HepG2 (cell line): ENCODE measurements around the gene FBXO39. TPM values are rescaled to one million over a fixed set of nuclear protein-coding genes. Genes with fewer than 3 reads are reported as not detected.

ENCODE experiments used
- ATAC-seq: fragments of 200-7000 bp; cut with Tn5 transposase; 3 replicates; pipeline ENCODE4 v1.9.1; 2020; ENCODE audit warnings: mild to moderate bottlenecking, moderate library complexity
- BruUV-seq: library from RNA; stranded (reverse); fragments of 400-500 nt; replicated peaks from 2 replicates; lab custom pipeline; 2021; lab: Mats Ljungman, UMichigan
- CTCF ChIA-PET: fragments of 300-600 bp; formaldehyde crosslinking; extraction: SDS; loops from one replicate; lab custom pipeline; 2021; ENCODE audit warnings: low total read pairs, inconsistent platforms, low intra/inter-chr PET ratio; lab: Yijun Ruan, JAX
- POLR2A ChIA-PET: fragments of 350-600 bp; sonication (Branson Sonifier 250); formaldehyde crosslinking; loops from one replicate; lab custom pipeline; 2020; ENCODE audit warnings: antibody characterized with exemption, inconsistent platforms; lab: Yijun Ruan, JAX
- DNase-seq: peaks from one replicate; pipeline ENCODE4 v3.0.0-alpha.2; 2015; ENCODE audit warnings: low spot score
- FAIRE-seq: peaks from 3 replicates; lab custom pipeline; 2011; peaks lifted over from hg19 to GRCh38; lab: Jason Lieb, UNC
- H2AFZ ChIP-seq: one replicate; pipeline ENCODE4 v1.6.1; 2011; ENCODE audit warnings: low read length, inconsistent platforms
- H3K27ac ChIP-seq: fragments of 300-600 bp; 3 replicates; pipeline ENCODE4 v1.8.0; 2011; ENCODE audit warnings: mixed run types, mild to moderate bottlenecking, mixed read lengths, low read length, inconsistent platforms; ENCODE audit not compliant: insufficient read depth; ENCODE audit errors: extremely low read length
- H3K27me3 ChIP-seq, 2 experiments: fragments of 200-600 bp in 1 of 2; 2 replicates in 1 of 2; 3 replicates in 1 of 2; pipeline versions ENCODE4 v1.6.0 to v1.8.0; 2011; ENCODE audit warnings: low read length in 2 of 2, mild to moderate bottlenecking in 2 of 2, moderate library complexity in 2 of 2, inconsistent platforms in 1 of 2; ENCODE audit not compliant: insufficient read depth in 2 of 2, control insufficient read depth in 1 of 2
- H3K36me3 ChIP-seq, 2 experiments: fragments of 200-600 bp in 1 of 2; replicated peaks in 1 of 2; 2 replicates in 1 of 2; 3 replicates in 1 of 2; pipeline versions ENCODE4 v1.5.1 to v1.8.0; 2011; ENCODE audit warnings: low read length in 2 of 2, inconsistent platforms in 1 of 2; ENCODE audit not compliant: insufficient read depth in 2 of 2, control insufficient read depth in 1 of 2
- H3K4me1 ChIP-seq: 2 replicates; pipeline ENCODE4 v1.5.1; 2012; ENCODE audit warnings: low read length, inconsistent platforms; ENCODE audit not compliant: insufficient read depth
- H3K4me2 ChIP-seq: 2 replicates; pipeline ENCODE4 v1.6.0; 2011; ENCODE audit warnings: low read depth, low read length, inconsistent platforms
- H3K4me3 ChIP-seq, 3 experiments: fragments of 200-600 bp in 1 of 3; sonication (generic), shearing (Covaris generic) in 1 of 3; replicated peaks in 1 of 3; 2 replicates each; pipeline ENCODE4 v1.5.1; 2011 to 2016; ENCODE audit warnings: low read length in 3 of 3, inconsistent platforms in 2 of 3, low read depth in 2 of 3, mild to moderate bottlenecking in 2 of 3, control low read depth in 1 of 3, mixed read lengths in 1 of 3; ENCODE audit not compliant: insufficient read depth in 1 of 3
- H3K79me2 ChIP-seq: one replicate; pipeline ENCODE4 v1.6.1; 2011; ENCODE audit warnings: low read length, inconsistent platforms; ENCODE audit not compliant: insufficient read depth
- H3K9ac ChIP-seq: 2 replicates; pipeline ENCODE4 v1.6.0; 2011; ENCODE audit warnings: mild to moderate bottlenecking, low read depth, low read length, inconsistent platforms; ENCODE audit not compliant: insufficient read depth
- H3K9me3 ChIP-seq: 2 replicates; pipeline ENCODE4 v1.5.1; 2012; ENCODE audit warnings: mild to moderate bottlenecking, low read length
- H4K20me1 ChIP-seq: 2 replicates; pipeline ENCODE4 v1.6.0; 2011; ENCODE audit warnings: inconsistent platforms, mild to moderate bottlenecking, low read length, moderate library complexity; ENCODE audit not compliant: insufficient read depth
- ADNP ChIP-seq: sonication (generic); formaldehyde crosslinking; IDR thresholded peaks from 2 replicates; pipeline ENCODE4 v1.4.0; 2020; ENCODE audit warnings: missing genetic modification reagents
- CCDC6 ChIP-seq: sonication (generic); formaldehyde crosslinking; IDR thresholded peaks from 2 replicates; pipeline ENCODE4 v1.8.1; 2022; ENCODE audit warnings: mild to moderate bottlenecking, missing genetic modification reagents, moderate library complexity
- CREB1 ChIP-seq, 2 experiments: fragments of 450-650 bp in 1 of 2; IDR thresholded peaks; 2 replicates each; pipeline ENCODE4 v1.6.1; 2016 to 2017; ENCODE audit warnings: control low read depth in 1 of 2, mild to moderate bottlenecking in 1 of 2, missing compliant biosample characterization in 1 of 2, missing genetic modification characterization in 1 of 2
- FOXA1 ChIP-seq, 2 experiments: fragments of 450-650 bp in 1 of 2; sonication (generic) in 1 of 2; formaldehyde crosslinking in 1 of 2; IDR thresholded peaks; 2 replicates each; pipeline versions ENCODE4 v1.4.0 to v1.6.1; 2016 to 2020; ENCODE audit warnings: missing genetic modification reagents in 1 of 2
- FOXA3 ChIP-seq: IDR thresholded peaks from 2 replicates; pipeline ENCODE4 v1.6.1; 2016; ENCODE audit warnings: missing genetic modification reagents, missing compliant biosample characterization
- FOXJ3 ChIP-seq: sonication (generic); formaldehyde crosslinking; IDR thresholded peaks from 2 replicates; pipeline ENCODE4 v1.4.0; 2020; ENCODE audit warnings: missing genetic modification reagents, mild to moderate bottlenecking, borderline replicate concordance
- FUBP1 ChIP-seq: sonication (generic); formaldehyde crosslinking; IDR thresholded peaks from 2 replicates; pipeline ENCODE4 v1.5.1; 2020; ENCODE audit warnings: missing genetic modification reagents, mild to moderate bottlenecking, borderline replicate concordance
- HIC2 ChIP-seq: sonication (generic); formaldehyde crosslinking; IDR thresholded peaks from 2 replicates; pipeline ENCODE4 v1.9.0; 2022; ENCODE audit warnings: low read depth, missing genetic modification reagents
- JDP2 ChIP-seq: sonication (generic); formaldehyde crosslinking; IDR thresholded peaks from 2 replicates; pipeline ENCODE4 v1.8.1; 2022; ENCODE audit warnings: missing genetic modification reagents, borderline replicate concordance
- NFIB ChIP-seq: sonication (generic); formaldehyde crosslinking; IDR thresholded peaks from 2 replicates; pipeline ENCODE4 v1.9.0; 2021; ENCODE audit warnings: missing genetic modification reagents, mild to moderate bottlenecking, borderline replicate concordance
- RBM22 ChIP-seq: fragments of 200-400 bp; formaldehyde crosslinking; optimal IDR thresholded peaks from 2 replicates; pipeline ENCODE3; 2017; ENCODE audit warnings: mild to moderate bottlenecking, low read length, moderate library complexity
- RFX1 ChIP-seq: fragments of 450-650 bp; IDR thresholded peaks from 2 replicates; pipeline ENCODE4 v1.6.1; 2017
- RFXANK ChIP-seq: IDR thresholded peaks from 2 replicates; pipeline ENCODE4 v1.6.1; 2016
- RORA ChIP-seq: sonication (generic); formaldehyde crosslinking; IDR thresholded peaks from 2 replicates; pipeline ENCODE4 v1.5.0; 2020; ENCODE audit warnings: mild to moderate bottlenecking, missing genetic modification reagents, moderate library complexity
- TGIF2 ChIP-seq: IDR thresholded peaks from 2 replicates; pipeline ENCODE4 v1.6.1; 2016; ENCODE audit warnings: control low read depth, missing compliant biosample characterization
- U2AF2 ChIP-seq: fragments of 200-400 bp; formaldehyde crosslinking; IDR thresholded peaks from 2 replicates; pipeline ENCODE4 v1.6.1; 2017; ENCODE audit warnings: low read depth, mild to moderate bottlenecking, low read length
- ZNF234 ChIP-seq: sonication (generic); formaldehyde crosslinking; conservative IDR thresholded peaks from 2 replicates; pipeline ENCODE4 v1.5.1; 2020; ENCODE audit warnings: mild to moderate bottlenecking, missing genetic modification reagents
- ZNF337 ChIP-seq: sonication (generic); formaldehyde crosslinking; IDR thresholded peaks from 2 replicates; pipeline ENCODE4 v1.5.1; 2020; ENCODE audit warnings: missing genetic modification reagents, low read depth, mild to moderate bottlenecking, borderline replicate concordance
- ZNF441 ChIP-seq: sonication (generic); formaldehyde crosslinking; IDR thresholded peaks from 2 replicates; pipeline ENCODE4 v1.7.0; 2021; ENCODE audit warnings: missing genetic modification reagents, borderline replicate concordance
- ZNF598 ChIP-seq: sonication (generic); formaldehyde crosslinking; IDR thresholded peaks from 2 replicates; pipeline ENCODE4 v1.5.1; 2020; ENCODE audit warnings: mild to moderate bottlenecking, missing genetic modification reagents, borderline replicate concordance
- WGBS: methylation state at CpG from one replicate; pipeline ENCODE4 v1.1.6; 2017; ENCODE audit warnings: low lambda C conversion rate; 5-methylcytosine and 5-hydroxymethylcytosine counted together
- in situ Hi-C: cut with HindIII; loops from 2 replicates; pipeline ENCODE4 v1.10.0; 2017; ENCODE audit warnings: low pct_unique_long_range_greater_than_20kb; ENCODE audit not compliant: extremely low pct_ligation_motif_present
- intact Hi-C: fragments of 100-400 bp; cut with micrococcal nuclease; formaldehyde crosslinking; loops from one replicate; pipeline ENCODE4 v1.10.0; 2022; ENCODE audit not compliant: unreplicated experiment
- polyA plus RNA-seq, 8 experiments: library from polyadenylated mRNA; depleted of rRNA in 3 of 8; stranded (reverse) in 7 of 8; unstranded in 1 of 8; fragments of >200 nt; fragmentation: Illumina TruSeq in 4 of 8; extraction: Trizol in 4 of 8; gene quantifications; 2 replicates each; pipeline versions ENCODE4 v1.2.1 to v1.2.3, GENCODE V29; 2011 to 2016; ENCODE audit warnings: low read depth in 4 of 8, missing spikeins in 1 of 8, mixed read lengths in 1 of 8; ENCODE audit not compliant: insufficient read depth in 1 of 8
- total RNA-seq, 5 experiments: library from RNA; depleted of rRNA; stranded (reverse); fragments of >200 nt; fragmentation: Illumina TruSeq; extraction: Trizol; gene quantifications; 2 replicates each; pipeline ENCODE4 v1.2.3, GENCODE V29; 2016; ENCODE audit warnings: low read depth in 1 of 5

The FBXO39 gene
- total and polyA plus RNA-seq, 2 of the 13 experiments (the other 11 are each of a cell fraction or from before 2014, with no cell fraction given) = 0.09 TPM; not detected in 1

GRCh38 chr17:6831661-6832263 lies 55.7 kb downstream of the FBXO39 start, which contains the start of gene TEKT1:
Gene TEKT1, minus strand, starts transcription at chr17:6831729. Its CDS starts 1,353 bp downstream, at chr17:6830376.
- Histone ChIP-seq H3K9ac (peak within 1 kb of the TSS; percentile 54), H3K9me3 (no peaks in the 10 kb centered on the region), H3K4me1 (peaks cover 13% of the 10 kb centered on the region), H3K4me2 (peak within 1 kb of the TSS; percentile 97), H2AFZ (no peak within 1 kb of the TSS), H3K27me3 (peaks cover 1 to 20% of the 10 kb centered on the region in 2 experiments; a peak in 3 of 5 replicates), H4K20me1 (no peaks in the 10 kb centered on the region), H3K79me2 (no peaks in the 10 kb centered on the region), H3K4me3 (peak within 1 kb of the TSS; percentile 41 to 73 (median 51); a peak in 5 of 6 replicates), H3K36me3 (no peaks in the 10 kb centered on the region), H3K27ac (no peak within 1 kb of the TSS)
- ChIA-PET CTCF (no interaction called here), POLR2A (interaction anchor here (0.8 to 1.3 kb wide), 3 partner anchors 17 to 155 kb away, joined by 3 to 5 read pairs (median 3); no protein-coding TSS in a partner anchor)
- FAIRE-seq = peak; percentile 64
- 31% methylated on average over 5 of the region's 35 CpGs for WGBS
- in situ Hi-C loops = loop anchor here (10.0 kb wide), 1 partner anchor 167 kb away; no protein-coding TSS in a partner anchor
- DNase-seq = peak; percentile 77
- intact Hi-C loops = no loop called here
- BruUV-seq = no TSS peak
- peak; percentile 98 for ATAC-seq
- TF ChIP-seq FOXA1 (IDR thresholded peaks at IDR 0.05) = no peak
- peak; percentile 84 for TF ChIP-seq FOXA1 (CRISPR knock-in tag; IDR thresholded peaks at IDR 0.05)
- peak; percentile 88 for TF ChIP-seq RFX1
- TF ChIP-seq FOXA3 = peak; percentile 73
- no peak for TF ChIP-seq ZNF337 (CRISPR knock-in tag)
- TF ChIP-seq NFIB = no peak
- no peak for TF ChIP-seq JDP2 (CRISPR knock-in tag)
- TF ChIP-seq ZNF234 (CRISPR knock-in tag) = no peak
- TF ChIP-seq HIC2 (CRISPR knock-in tag) = no peak
- peak; percentile 99 for TF ChIP-seq RBM22
- TF ChIP-seq CCDC6 (CRISPR knock-in tag) = no peak
- TF ChIP-seq ZNF441 (CRISPR knock-in tag) = peak; percentile 92
- 0 out of 2 replicates have a peak, but pooled peaks have one; percentile 70 for TF ChIP-seq U2AF2
- peak; percentile 99 for TF ChIP-seq RFXANK (CRISPR knock-in tag)
- peak; percentile 75 for TF ChIP-seq CREB1 (IDR thresholded peaks at IDR 0.05)
- TF ChIP-seq CREB1 (CRISPR knock-in tag; IDR thresholded peaks at IDR 0.05) = peak; percentile 54; the same call in 1 of the 2 replicates
- TF ChIP-seq FUBP1 (CRISPR knock-in tag) = no peak
- peak; percentile 41; the same call in 1 of the 2 replicates for TF ChIP-seq ZNF598 (CRISPR knock-in tag)
- peak; percentile 67; the same call in 1 of the 2 replicates for TF ChIP-seq FOXJ3 (CRISPR knock-in tag)
- no peak for TF ChIP-seq TGIF2 (CRISPR knock-in tag)
- TF ChIP-seq RORA (CRISPR knock-in tag) = no peak
- TF ChIP-seq ADNP = no peak
